ENCODE results near the gene TRIM37.

TRIM37 gene

GRCh38 chr17:59073972-59074371 lies 32.7 kb downstream of the TRIM37 start:
- H2AFZ ChIP-seq (ENCODE audit: low read depth, low read length, severe bottlenecking) = no peak overlapping the region
- H3K79me2 ChIP-seq (ENCODE audit: insufficient read depth, low read length) = no peaks in the 10 kb centered on the region
- no peak overlapping the region for H3K4me3 ChIP-seq (ENCODE audit: insufficient read depth, low read length, poor library complexity, severe bottlenecking)
- H3K9me3 ChIP-seq (ENCODE audit: insufficient read depth, low read length) = no peaks in the 10 kb centered on the region
- H3K36me3 ChIP-seq (ENCODE audit: low read length) = peaks cover 30% of the 10 kb centered on the region
- H3F3A ChIP-seq (ENCODE audit: insufficient read depth) = no peaks in the 10 kb centered on the region
- no peaks in the 10 kb centered on the region for H3K9me2 ChIP-seq (replicated peaks; ENCODE audit: insufficient read depth, low read length)
- H3K27me3 ChIP-seq (ENCODE audit: low read length) = no peaks in the 10 kb centered on the region
- TF ChIP-seq CTCF (IDR thresholded peaks at IDR 0.05; ENCODE audit: insufficient read depth, low read length, poor library complexity, severe bottlenecking) = no peak
- no peak for TF ChIP-seq EZH2phosphoT487 (conservative IDR thresholded peaks at IDR 0.05; ENCODE audit: low read length)
- H4K20me1 ChIP-seq (ENCODE audit: low read depth, low read length) = no peaks in the 10 kb centered on the region
- H3K9ac ChIP-seq (ENCODE audit: low read length) = no peak overlapping the region
- H3K27ac ChIP-seq (ENCODE audit: low read depth, low read length) = no peak overlapping the region
- no peak overlapping the region for H3K4me2 ChIP-seq (ENCODE audit: low read depth, low read length, poor library complexity, severe bottlenecking)

- peaks cover 19% of the 10 kb centered on the region for H3K36me3 ChIP-seq (ENCODE audit: low read length)
- H3K9me2 ChIP-seq (replicated peaks; ENCODE audit: insufficient read depth, low read length) = no peaks in the 10 kb centered on the region
- no peak overlapping the region for H3K4me2 ChIP-seq (ENCODE audit: low read depth, low read length, poor library complexity, severe bottlenecking)
- H3K9ac ChIP-seq (ENCODE audit: low read length) = no peak overlapping the region
- no peak overlapping the region for H3K4me3 ChIP-seq (ENCODE audit: insufficient read depth, low read length, poor library complexity, severe bottlenecking)
- no peaks in the 10 kb centered on the region for H3F3A ChIP-seq (ENCODE audit: insufficient read depth)
- no peaks in the 10 kb centered on the region for H3K9me3 ChIP-seq (ENCODE audit: insufficient read depth, low read length)
- H3K27me3 ChIP-seq (ENCODE audit: low read length) = no peaks in the 10 kb centered on the region
- H3K79me2 ChIP-seq (ENCODE audit: insufficient read depth, low read length) = no peaks in the 10 kb centered on the region
- no peaks in the 10 kb centered on the region for H4K20me1 ChIP-seq (ENCODE audit: low read depth, low read length)
- TF ChIP-seq CTCF (IDR thresholded peaks at IDR 0.05; ENCODE audit: insufficient read depth, low read length, poor library complexity, severe bottlenecking) (no peak), EZH2phosphoT487 (conservative IDR thresholded peaks at IDR 0.05; ENCODE audit: low read length) (no peak)
- H2AFZ ChIP-seq (ENCODE audit: low read depth, low read length, severe bottlenecking) = no peak overlapping the region
- H3K27ac ChIP-seq (ENCODE audit: low read depth, low read length) = no peak overlapping the region
These were observed 36.8 kb downstream of the TRIM37 start for GRCh38 chr17:59069856-59070255.

GRCh38 chr17:59067756-59068155 lies 38.9 kb downstream of the TRIM37 start:
- no peak overlapping the region for H2AFZ ChIP-seq (ENCODE audit: low read depth, low read length, severe bottlenecking)
- H3K79me2 ChIP-seq (ENCODE audit: insufficient read depth, low read length) = no peaks in the 10 kb centered on the region
- H3K9ac ChIP-seq (ENCODE audit: low read length) = no peak overlapping the region
- no peaks in the 10 kb centered on the region for H4K20me1 ChIP-seq (ENCODE audit: low read depth, low read length)
- no peaks in the 10 kb centered on the region for H3K27me3 ChIP-seq (ENCODE audit: low read length)
- H3K4me3 ChIP-seq (ENCODE audit: insufficient read depth, low read length, poor library complexity, severe bottlenecking) = no peak overlapping the region
- H3K27ac ChIP-seq (ENCODE audit: low read depth, low read length) = no peak overlapping the region
- H3K9me2 ChIP-seq (replicated peaks; ENCODE audit: insufficient read depth, low read length) = no peaks in the 10 kb centered on the region
- H3F3A ChIP-seq (ENCODE audit: insufficient read depth) = no peaks in the 10 kb centered on the region
- TF ChIP-seq EZH2phosphoT487 (conservative IDR thresholded peaks at IDR 0.05; ENCODE audit: low read length) (no peak), CTCF (IDR thresholded peaks at IDR 0.05; ENCODE audit: insufficient read depth, low read length, poor library complexity, severe bottlenecking) (no peak)
- no peaks in the 10 kb centered on the region for H3K9me3 ChIP-seq (ENCODE audit: insufficient read depth, low read length)
- peaks cover 17% of the 10 kb centered on the region for H3K36me3 ChIP-seq (ENCODE audit: low read length)
- no peak overlapping the region for H3K4me2 ChIP-seq (ENCODE audit: low read depth, low read length, poor library complexity, severe bottlenecking)

Data from SU-DHL-6 (cell line).